Mesothelial cell of epicardium (in vitro differentiated cells): ENCODE data around the gene RXFP3. TPM values are rescaled to one million over a fixed set of nuclear protein-coding genes. Genes with fewer than 3 reads are reported as not detected.

Experiments used
- DNase-seq, 2 experiments: peaks; one replicate each; pipeline ENCODE4 v3.0.0; 2021; ENCODE audit warnings: low spot score in 2 of 2; ENCODE audit not compliant: unreplicated experiment in 2 of 2
- H3K27ac Mint-ChIP-seq: 2 replicates; pipeline ENCODE4 v1.8.0; 2021; ENCODE audit warnings: mixed read lengths
- H3K27me3 Mint-ChIP-seq: 2 replicates; pipeline ENCODE4 v1.8.0; 2021; ENCODE audit warnings: low read depth, mixed read lengths
- H3K36me3 Mint-ChIP-seq: 2 replicates; pipeline ENCODE4 v1.8.0; 2021; ENCODE audit warnings: mixed read lengths
- H3K4me1 Mint-ChIP-seq: 2 replicates; pipeline ENCODE4 v1.8.0; 2021; ENCODE audit warnings: mixed read lengths
- H3K4me3 Mint-ChIP-seq: 2 replicates; pipeline ENCODE4 v1.8.0; 2021; ENCODE audit warnings: mild to moderate bottlenecking, moderate library complexity, mixed read lengths
- H3K9me3 Mint-ChIP-seq: 2 replicates; pipeline ENCODE4 v1.8.0; 2021; ENCODE audit warnings: mixed read lengths
- CTCF ChIP-seq: fragments of 200-600 bp; sonication (generic); IDR thresholded peaks from one replicate; pipeline ENCODE4 v1.5.0; 2021; ENCODE audit warnings: antibody characterized with exemption; ENCODE audit not compliant: unreplicated experiment
- total RNA-seq: library from RNA; stranded (reverse); gene quantifications from 3 replicates; pipeline ENCODE4 v1.2.1, GENCODE V29; 2021

The RXFP3 gene
- total RNA-seq, 1 donor from 2014 or later, result not detected

DNA sequence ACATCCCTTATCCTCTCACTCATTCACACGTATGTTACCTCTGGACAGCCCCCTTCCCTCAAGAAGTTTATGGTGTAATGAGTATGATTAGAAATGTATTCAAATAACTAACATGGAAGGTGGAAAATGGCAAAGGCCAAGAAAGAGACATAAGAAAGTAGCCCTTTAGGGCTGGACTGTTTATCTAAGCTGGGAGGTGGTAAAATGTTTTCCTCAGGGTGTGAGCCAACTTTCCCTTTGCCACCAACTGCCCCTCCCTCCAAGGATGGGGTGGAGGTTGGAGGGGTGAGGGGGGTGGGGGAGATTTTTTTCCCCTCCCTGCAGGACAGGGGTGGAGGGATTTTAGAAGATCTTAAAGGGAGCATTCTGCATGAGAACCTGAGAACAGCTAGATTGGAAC is 40.1 kb downstream of the RXFP3 start:
- Mint-ChIP-seq H3K27me3 (peaks cover 9% of the 10 kb centered on the region), H3K4me3 (no peak overlapping the region), H3K36me3 (no peaks in the 10 kb centered on the region), H3K9me3 (no peaks in the 10 kb centered on the region), H3K4me1 (peaks cover 5% of the 10 kb centered on the region), H3K27ac (no peak overlapping the region)
- TF ChIP-seq CTCF, result no peak
- no peak for DNase-seq

- TF ChIP-seq CTCF, result no peak
- no peak for DNase-seq
- Mint-ChIP-seq H3K4me1 (peaks cover 5% of the 10 kb centered on the region), H3K27me3 (peaks cover 9% of the 10 kb centered on the region), H3K9me3 (no peaks in the 10 kb centered on the region), H3K4me3 (no peak overlapping the region), H3K36me3 (no peaks in the 10 kb centered on the region), H3K27ac (no peak overlapping the region)
Observed at GRCh38 chr5:33978306-33978705, 42.1 kb downstream of the RXFP3 start.

GRCh38 chr5:33980030-33980429 is 43.8 kb downstream of the RXFP3 start:
- no peaks in the 10 kb centered on the region for H3K36me3 Mint-ChIP-seq
- no peak overlapping the region for H3K4me3 Mint-ChIP-seq
- H3K9me3 Mint-ChIP-seq, result no peaks in the 10 kb centered on the region
- no peak for DNase-seq
- no peak for TF ChIP-seq CTCF
- no peak overlapping the region for H3K27ac Mint-ChIP-seq
- H3K27me3 Mint-ChIP-seq, result peaks cover 4% of the 10 kb centered on the region
- peaks cover 2% of the 10 kb centered on the region for H3K4me1 Mint-ChIP-seq

DNA sequence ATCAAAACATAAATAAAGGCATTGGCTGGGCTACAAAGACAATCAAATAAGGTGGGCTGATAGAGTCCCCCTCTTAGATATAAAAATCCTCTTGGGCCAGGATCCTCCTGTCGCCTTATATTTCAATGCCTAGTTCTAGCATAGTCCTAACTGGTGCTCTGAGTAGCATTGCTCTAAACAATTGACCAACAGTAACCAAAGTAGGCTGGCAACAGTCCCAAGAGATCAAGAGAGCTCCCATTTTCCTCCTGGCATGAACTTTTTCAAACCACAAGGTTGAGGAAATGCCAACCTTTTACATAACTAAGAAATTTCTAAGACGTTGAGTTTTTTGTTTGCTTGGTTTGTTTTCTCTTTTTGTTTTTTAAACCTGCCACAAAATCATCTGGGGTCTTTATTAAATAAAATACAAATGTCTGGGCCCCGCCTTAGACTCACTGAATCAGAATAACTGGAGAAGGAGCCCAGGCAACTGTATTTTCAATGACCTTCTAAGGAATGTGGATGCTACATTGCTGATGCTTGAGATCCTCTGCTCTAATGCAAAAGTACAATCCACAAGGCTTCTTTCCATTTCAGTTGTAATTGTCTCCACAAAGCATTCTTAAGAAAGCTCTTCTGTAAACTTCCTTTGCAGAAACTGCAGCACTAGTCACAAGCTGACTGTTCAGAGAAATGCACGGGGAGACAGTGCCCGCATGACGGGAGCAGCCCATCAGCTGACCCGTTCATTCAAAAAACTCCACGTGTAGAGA is 45.4 kb downstream of the RXFP3 start:
- Mint-ChIP-seq H3K27ac (no peak overlapping the region), H3K36me3 (no peaks in the 10 kb centered on the region), H3K27me3 (no peaks in the 10 kb centered on the region), H3K4me3 (no peak overlapping the region), H3K4me1 (no peaks in the 10 kb centered on the region), H3K9me3 (no peaks in the 10 kb centered on the region)
- no peak for TF ChIP-seq CTCF
- no peak for DNase-seq

DNA sequence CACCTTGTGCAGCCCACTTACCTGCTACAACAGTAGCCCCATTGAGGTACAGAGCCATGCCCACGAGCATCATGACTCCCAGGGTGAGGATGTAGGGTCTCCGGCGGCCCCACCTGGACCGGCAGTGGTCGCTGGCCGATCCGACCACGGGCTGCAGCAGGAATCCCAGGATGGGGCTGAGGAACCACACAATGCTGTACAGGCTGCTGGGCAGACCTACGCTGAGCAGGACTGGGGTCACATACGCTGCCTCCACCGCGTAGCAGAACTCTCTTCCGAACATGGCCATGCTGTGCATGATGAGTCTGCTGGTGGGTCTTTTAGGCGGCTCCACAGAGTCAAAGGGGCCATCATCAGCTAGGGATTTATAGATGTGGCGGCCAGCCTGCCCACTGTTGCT is 48.0 kb downstream of the RXFP3 start:
- Mint-ChIP-seq H3K27ac (no peak overlapping the region), H3K27me3 (no peaks in the 10 kb centered on the region), H3K36me3 (peaks cover 17% of the 10 kb centered on the region), H3K4me3 (no peak overlapping the region), H3K4me1 (no peaks in the 10 kb centered on the region), H3K9me3 (no peaks in the 10 kb centered on the region)
- no peak for DNase-seq
- no peak for TF ChIP-seq CTCF
